ENCODE measurements around the gene CACTIN.

The CACTIN gene

DNA sequence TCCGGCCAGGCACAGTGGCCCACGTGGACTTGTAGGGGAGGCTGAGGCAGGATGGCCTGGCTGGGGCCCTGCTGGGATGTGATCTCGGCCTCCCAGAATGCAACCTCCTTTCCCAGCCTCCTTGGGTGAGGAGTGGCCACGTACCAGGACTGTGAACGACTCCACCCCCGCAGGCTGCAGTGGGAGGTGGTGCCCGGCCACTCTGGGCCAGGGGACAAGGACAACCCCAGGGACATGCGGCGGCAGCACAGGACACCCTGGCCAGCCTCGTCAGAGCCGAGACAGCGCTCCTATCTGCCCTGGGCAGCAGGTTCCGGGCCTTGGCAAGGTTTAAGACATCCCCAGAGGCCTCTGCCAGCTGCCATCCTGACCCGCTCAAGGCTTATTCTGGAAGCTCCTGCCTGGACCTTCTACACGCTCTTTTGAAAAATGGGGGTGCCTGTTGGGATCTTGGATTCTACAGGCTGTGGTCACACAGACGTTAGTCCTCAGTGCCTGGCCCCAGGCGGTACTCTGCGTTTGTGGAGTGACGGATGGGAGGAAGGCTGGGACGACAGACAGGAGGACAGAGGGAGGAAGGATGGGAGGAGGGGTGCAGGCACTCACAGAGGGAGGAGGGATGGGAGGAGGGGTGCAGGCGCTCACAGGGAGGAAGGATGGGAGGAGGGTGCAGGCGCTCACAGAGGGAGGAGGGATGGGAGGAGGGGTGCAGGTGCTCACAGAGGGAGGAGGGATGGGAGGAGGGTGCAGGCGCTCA lies 19.9 kb upstream of the CACTIN start:
- DNase-seq (ENCODE audit: low read depth in 2 of 2) = no peak

GRCh38 chr19:3645726-3646125 lies 19.1 kb upstream of the CACTIN start:
- DNase-seq (ENCODE audit: low read depth in 2 of 2) = no peak

- DNase-seq (ENCODE audit: low read depth in 2 of 2) = no peak
Measured at GRCh38 chr19:3645067-3645396, 18.4 kb upstream of the CACTIN start.

DNA sequence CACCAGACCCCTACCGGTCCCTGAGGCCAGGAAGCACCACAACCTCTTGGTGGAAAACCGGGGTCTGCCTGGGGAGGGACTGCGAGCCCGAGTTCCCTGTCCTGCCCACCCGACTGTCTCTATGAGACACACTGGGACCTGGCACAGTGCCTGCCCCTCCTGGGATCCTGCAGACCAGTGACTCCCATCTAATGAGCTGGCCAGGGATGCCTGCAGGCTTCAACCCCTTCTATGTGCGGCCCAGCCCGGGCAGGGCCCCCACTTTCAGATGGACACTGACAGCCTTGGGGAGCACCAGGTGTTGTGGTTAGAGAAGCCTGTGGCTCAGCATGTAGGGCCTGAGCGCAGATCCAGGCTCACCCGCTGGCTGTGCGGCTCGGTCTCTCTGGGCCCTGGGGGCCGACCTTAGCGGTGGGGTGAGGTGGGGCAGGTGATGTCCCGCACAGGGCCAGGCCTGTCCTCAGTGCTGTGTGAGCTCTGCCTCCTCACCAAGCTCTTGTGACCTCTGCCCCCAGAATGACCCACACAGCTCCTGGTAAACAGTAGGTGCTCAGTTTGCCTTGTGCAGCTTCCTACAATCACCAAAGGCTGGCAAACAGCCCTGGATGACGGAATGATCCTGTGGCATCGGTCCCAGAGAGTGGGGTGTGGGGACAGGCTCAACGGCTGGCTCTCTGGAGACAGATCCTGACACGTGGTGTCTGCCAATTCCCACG lies 17.9 kb upstream of the CACTIN start:
- no peak for DNase-seq (ENCODE audit: low read depth in 2 of 2)

GRCh38 chr19:3643674-3644313 lies 17.2 kb upstream of the CACTIN start:
- DNase-seq (ENCODE audit: low read depth in 2 of 2) = no peak

GRCh38 chr19:3642987-3643673 lies 16.5 kb upstream of the CACTIN start:
- peak; percentile 4 to 22 for DNase-seq (ENCODE audit: low read depth in 2 of 2)

DNA sequence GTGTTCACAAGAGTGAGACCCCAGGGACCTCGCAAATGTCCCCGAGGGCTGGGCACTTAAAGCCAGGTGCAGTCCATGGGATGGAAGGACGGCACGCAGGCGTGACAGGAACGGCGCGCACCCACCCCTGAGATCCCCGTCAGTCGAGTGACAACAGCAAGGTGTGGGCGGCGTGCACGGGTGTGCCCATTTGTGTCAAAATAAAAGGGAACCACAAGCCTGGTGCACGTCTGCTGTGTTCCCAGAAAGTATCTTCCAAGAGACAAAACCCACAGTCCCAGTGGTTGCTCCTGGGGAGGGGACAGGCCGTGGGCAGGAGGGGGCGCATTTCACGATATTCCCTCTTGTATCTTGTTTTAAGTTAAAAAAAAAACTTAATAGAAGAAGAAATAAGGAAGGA lies 15.7 kb upstream of the CACTIN start:
- no peak for DNase-seq (ENCODE audit: low read depth in 2 of 2)

DNA sequence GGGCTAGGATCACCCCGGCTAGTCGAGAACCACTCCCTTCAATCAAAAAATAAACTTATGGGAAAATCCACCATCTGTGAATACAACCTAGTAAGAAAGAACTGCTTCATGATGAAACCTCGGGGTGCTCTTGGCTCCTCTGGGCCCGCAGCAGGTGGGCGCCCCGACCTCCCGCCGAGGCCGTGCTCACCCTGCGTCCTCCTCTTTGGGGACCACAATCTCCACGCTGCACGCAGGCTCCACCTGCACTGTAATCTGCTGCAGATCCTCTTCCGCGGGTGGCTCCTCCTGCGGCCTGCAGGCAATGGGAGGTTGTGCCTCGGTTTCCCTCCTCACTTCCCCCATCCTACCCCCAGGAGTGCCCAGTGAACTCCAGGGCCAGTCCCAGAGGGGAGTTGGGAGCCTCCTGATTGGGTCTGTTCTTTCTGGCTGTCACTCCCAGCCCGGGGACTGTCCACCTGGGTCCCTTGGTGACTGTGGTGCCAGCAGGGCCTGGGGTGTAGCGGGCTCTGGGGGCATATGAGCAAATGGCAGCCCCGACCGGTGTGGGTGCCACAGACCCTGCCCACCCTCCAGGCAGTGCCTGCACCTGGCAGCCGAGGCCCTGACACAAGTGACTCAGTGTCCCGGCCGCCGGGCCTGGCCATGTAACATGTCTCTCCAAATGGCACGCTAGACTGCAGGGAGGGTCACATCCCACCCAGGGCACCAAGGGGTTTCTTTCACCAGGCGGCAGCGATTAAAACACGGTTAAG lies 15.1 kb upstream of the CACTIN start:
- DNase-seq (ENCODE audit: low read depth in 2 of 2) = no peak

- DNase-seq (ENCODE audit: low read depth in 2 of 2) = no peak
Measured at GRCh38 chr19:3639479-3639878, 12.9 kb upstream of the CACTIN start.

GRCh38 chr19:3638208-3639193 lies 11.9 kb upstream of the CACTIN start:
- DNase-seq (ENCODE audit: low read depth in 2 of 2) = no peak

DNA sequence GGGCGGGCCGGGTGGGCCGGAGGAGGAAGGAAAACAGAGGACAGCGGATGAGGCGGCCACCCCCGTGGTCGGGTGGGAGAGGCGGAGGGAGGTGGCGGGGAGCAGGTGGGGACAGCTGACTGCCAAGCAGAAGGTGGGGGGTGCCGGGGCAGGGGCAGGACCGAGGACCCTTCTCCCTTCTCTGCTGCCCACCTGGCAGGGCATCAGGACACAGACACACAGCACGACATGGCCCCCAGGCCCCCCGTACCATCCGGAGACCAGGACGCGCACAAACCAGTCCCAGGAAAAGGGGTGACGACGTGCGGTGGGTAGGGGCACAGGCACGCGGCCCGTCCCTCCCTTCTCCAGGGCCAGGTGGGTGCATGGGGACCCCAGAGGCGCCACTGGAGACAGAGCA lies 11.0 kb upstream of the CACTIN start:
- DNase-seq (ENCODE audit: low read depth in 2 of 2) = no peak

DNA sequence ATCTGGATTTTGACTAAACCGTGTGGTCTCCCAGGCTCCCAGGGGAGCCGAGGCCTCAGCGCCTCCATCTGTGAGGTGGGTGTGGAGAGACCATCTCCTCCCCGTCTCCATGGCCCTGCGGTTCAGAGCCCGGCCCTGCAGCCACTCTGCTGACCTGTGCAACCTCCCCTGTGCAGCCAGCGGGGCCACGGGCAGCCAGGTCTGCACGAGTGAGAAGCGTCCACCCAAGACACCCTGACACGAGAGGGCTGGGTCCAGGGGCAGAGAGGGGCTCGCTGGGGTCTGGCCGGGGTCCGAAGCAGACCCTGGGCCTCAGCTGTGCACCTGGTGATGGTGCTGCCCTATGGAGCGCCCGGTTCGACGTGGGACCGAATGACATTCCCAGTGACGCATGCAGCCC lies 10.4 kb upstream of the CACTIN start:
- DNase-seq (ENCODE audit: low read depth in 2 of 2) = no peak

DNA sequence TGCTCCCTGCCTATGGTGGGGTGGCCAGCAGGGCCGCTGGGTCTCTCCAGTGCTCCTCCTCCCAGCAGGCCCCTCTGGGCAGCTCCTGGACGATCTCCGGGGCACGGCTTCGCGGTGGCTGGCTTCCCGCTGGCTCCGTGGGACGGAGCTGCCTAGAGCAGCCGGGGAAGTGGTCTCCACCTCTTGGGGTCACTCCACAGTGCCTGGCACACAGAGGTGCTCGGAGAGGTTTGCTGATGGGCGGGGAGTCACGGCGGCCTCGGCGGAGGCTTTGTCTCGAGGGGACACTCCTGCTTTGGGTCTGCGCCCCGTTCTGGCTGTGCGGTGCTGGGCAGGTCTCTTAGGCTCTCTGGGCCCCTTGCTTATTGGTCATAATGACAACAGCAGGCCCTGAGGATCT lies 9.9 kb upstream of the CACTIN start:
- no peak for DNase-seq (ENCODE audit: low read depth in 2 of 2)

GRCh38 chr19:3634496-3635045 lies 8.0 kb upstream of the CACTIN start:
- no peak for DNase-seq (ENCODE audit: low read depth in 2 of 2)

DNA sequence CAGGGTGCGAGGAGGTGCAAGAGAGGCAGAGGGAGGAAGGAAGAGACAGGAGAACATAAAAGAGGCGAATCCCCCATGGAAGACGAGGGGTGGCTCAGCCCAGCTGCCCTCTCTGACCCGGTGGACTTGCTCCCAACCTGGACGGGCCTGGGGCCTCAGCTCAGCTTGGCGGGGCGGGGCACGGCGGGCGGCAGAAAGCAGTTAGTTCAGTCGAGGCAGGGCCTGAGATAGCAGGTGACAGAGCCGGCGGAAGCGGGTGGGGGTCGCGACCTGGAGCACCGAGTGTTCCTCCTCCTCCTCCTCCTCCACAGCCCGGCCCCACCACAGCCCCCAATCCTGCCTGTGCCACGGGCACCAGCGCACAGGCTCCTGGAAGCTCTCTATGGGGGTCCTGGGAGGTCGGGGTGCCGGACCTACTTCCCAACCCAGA lies 7.0 kb upstream of the CACTIN start:
- no peak for DNase-seq (ENCODE audit: low read depth in 2 of 2)

DNA sequence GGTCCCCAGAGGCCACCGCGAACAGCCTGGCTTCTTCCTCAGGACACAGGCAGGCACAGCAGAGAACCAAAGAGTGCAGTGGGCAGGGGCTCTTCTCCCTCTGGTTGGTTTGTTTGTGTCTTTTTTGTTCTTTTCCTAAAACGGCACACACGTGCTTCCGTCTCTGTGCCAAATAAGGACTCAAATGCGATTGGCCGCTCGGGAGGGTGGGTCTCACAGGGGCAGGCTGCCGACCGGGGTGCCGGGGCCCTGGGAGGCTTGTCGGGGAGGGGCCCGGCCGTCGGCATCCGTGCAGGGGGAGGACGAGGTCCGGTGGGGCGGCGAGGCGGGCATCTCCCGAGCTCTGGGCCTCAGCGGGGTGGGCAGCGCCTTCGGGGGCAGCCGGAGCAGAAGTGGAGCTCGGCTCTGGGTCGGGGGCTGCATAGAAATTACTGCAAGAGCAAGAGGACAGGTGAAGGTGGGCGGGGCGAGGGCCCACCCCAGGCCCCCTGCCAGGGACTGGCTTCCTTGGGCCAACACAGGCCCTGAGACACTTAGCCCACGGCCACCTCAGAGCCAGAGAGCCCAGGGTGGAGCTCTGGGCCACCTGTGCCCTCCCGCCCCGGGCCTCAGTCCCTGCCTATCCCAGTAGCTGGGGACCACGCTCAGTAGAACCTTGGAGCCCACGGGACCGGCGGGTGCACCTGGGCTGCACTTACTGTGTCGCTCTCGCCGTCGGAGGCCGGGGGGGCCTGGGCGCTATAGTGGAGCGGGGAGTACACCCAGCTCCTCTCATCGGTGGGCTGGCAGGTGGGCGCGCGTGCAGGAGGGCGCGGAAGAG lies 6.4 kb upstream of the CACTIN start:
- DNase-seq (ENCODE audit: low read depth in 2 of 2) = no peak

- DNase-seq (ENCODE audit: low read depth in 2 of 2) = no peak
Measured at GRCh38 chr19:3632098-3632497, 5.5 kb upstream of the CACTIN start.

GRCh38 chr19:3631053-3631861 lies 4.7 kb upstream of the CACTIN start:
- no peak for DNase-seq (ENCODE audit: low read depth in 2 of 2)

Measured in stimulated activated CD4-positive, alpha-beta T cell treated with anti-CD3 and anti-CD28 coated beads, Interleukin-15, amount 100 ng/mL, for 48 hours (primary cell).